Measurements from ENCODE around the gene CELF1.
"Not testable (repeated sequence)": the region's sequence is repeated elsewhere in the genome, so short reads cannot be mapped to it uniquely, and the experiment has no call there.

CELF1 gene

GRCh38 chr11:47538741-47539565 is 14.0 kb downstream of the CELF1 start:
- DNase-seq (ENCODE audit: low spot score) = no peak
- TF ChIP-seq CTCF (IDR thresholded peaks at IDR 0.05) = no peak
- H3K27ac ChIP-seq = no peak overlapping the region
- H3K4me3 ChIP-seq = no peak overlapping the region

DNA sequence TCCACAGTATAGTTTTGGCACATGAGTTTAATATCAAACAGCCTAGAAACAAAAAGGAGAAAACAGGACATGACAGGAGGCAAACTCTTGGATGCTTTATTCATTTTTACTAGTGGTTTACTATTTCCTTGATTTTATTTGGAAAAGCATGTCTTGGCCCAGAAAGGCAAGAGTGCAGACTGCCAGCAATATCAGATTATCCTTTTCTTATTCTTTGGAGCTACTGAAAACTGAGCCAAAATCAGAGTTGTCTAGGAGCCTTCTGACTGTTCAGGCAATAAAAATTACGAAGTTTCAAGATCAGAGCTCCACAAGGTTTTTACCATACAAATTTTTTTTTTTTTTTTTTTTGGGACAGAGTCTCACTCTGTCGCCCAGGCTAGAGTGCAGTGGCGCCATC is 16.0 kb downstream of the CELF1 start:
- DNase-seq (ENCODE audit: low spot score) = no peak
- TF ChIP-seq CTCF (IDR thresholded peaks at IDR 0.05) = no peak
- Histone ChIP-seq H3K4me3 (no peak overlapping the region), H3K27ac (no peak overlapping the region)

DNA sequence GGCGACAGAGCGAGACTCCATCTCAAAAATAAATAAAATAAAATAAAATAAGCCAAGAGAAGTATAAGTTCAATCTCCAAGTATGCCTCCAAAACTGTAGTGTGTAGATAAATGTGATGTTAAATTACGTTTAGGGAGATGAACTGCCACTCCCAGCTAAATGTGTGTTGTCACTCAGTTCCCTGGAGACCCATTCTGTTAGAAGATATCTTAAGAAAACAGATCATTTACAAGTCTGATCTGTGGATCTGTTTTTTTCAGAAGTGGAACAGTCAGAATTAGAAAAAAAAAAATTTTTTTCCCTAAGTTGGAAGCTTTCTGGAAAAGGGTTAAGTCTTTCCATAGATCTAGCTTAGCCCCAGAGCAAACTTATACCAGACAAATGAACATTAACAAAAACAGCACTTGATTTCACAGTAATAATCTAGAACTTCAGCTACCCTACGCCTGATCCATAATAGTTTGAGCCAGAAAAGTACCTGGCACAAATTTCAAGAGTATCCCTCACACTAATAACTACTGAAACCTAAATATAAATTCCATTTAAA is 18.2 kb downstream of the CELF1 start:
- no peak for DNase-seq (ENCODE audit: low spot score)
- TF ChIP-seq CTCF (IDR thresholded peaks at IDR 0.05) = no peak
- H3K4me3 ChIP-seq = no peak overlapping the region
- peak overlapping the region in 1 of 2 donors; percentile 46 for H3K27ac ChIP-seq

GRCh38 chr11:47533690-47534151 is 19.2 kb downstream of the CELF1 start:
- no peak overlapping the region for H3K4me3 ChIP-seq
- no peak for DNase-seq (ENCODE audit: low spot score)
- peak overlapping the region; percentile 52 to 78 for H3K27ac ChIP-seq
- TF ChIP-seq CTCF (IDR thresholded peaks at IDR 0.05) = no peak

- no peak for DNase-seq (ENCODE audit: low spot score)
- Histone ChIP-seq H3K4me3 (peak overlapping the region; percentile 1), H3K27ac (peak overlapping the region; percentile 52 to 78)
- no peak for TF ChIP-seq CTCF (IDR thresholded peaks at IDR 0.05)
Measured at GRCh38 chr11:47532597-47533213, 20.2 kb downstream of the CELF1 start.

GRCh38 chr11:47531666-47532065 is 21.3 kb downstream of the CELF1 start:
- Histone ChIP-seq H3K27ac (peak overlapping the region; percentile 52 to 61), H3K4me3 (peak overlapping the region; percentile 1)
- no peak for DNase-seq (ENCODE audit: low spot score)
- no peak for TF ChIP-seq CTCF (IDR thresholded peaks at IDR 0.05)

DNA sequence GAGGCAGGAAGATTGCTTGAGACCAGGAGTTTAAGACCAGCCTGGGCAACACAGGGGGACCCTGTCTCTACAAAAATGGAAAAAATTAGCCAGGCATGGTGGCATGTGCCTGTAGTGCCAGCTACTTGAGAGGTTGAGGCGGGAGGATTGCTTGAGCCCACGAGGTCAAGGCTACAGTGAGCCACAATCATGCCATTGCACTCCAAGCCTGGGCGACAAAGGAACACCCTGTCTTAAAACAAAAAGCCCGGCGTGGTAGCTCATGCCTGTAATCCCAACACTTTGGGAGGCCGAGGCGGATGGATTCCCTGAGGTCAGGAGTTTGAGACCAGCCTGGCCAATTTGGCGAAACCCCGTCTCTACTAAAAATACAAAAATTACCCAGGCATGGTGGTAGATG is 22.2 kb downstream of the CELF1 start:
- H3K27ac ChIP-seq = peak overlapping the region in 1 of 2 donors; percentile 61
- H3K4me3 ChIP-seq; DNase-seq (ENCODE audit: low spot score): not testable (repeated sequence)
